K562 (cell line): ENCODE results near the gene EGLN3. TPM values are rescaled to one million over a fixed set of nuclear protein-coding genes. Genes with fewer than 3 reads are reported as not detected.

Experiments
- ATAC-seq: fragments of 200-7000 bp; cut with Tn5 transposase; 3 replicates; pipeline ENCODE4 v1.9.1; 2020; ENCODE audit warnings: moderate library complexity
- BruUV-seq: library from RNA; stranded (reverse); fragments of 400-500 nt; replicated peaks from 2 replicates; lab custom pipeline; 2021; lab: Mats Ljungman, UMichigan
- CTCF ChIA-PET: fragments of 300-600 bp; formaldehyde crosslinking; extraction: SDS; loops from one replicate; lab custom pipeline; 2021; ENCODE audit warnings: low intra/inter-chr PET ratio; lab: Yijun Ruan, JAX
- POLR2A ChIA-PET: fragments of 300-600, 350-650 bp; sonication (Branson Sonifier 250); formaldehyde crosslinking; extraction: SDS; loops from one replicate; lab custom pipeline; 2021; ENCODE audit warnings: antibody characterized with exemption, inconsistent platforms; lab: Yijun Ruan, JAX
- DNase-seq, 4 experiments: peaks; one replicate each; pipeline versions ENCODE4 v3.0.0 to v3.0.0-alpha.2; 2011 to 2018; ENCODE audit warnings: low spot score in 3 of 4, mixed read lengths in 3 of 4; ENCODE audit errors: extremely low read depth in 1 of 4
- FAIRE-seq: peaks from 2 replicates; lab custom pipeline; 2011; peaks lifted over from hg19 to GRCh38; lab: Jason Lieb, UNC
- H2AFZ ChIP-seq: 2 replicates; pipeline ENCODE4 v1.6.0; 2011; ENCODE audit warnings: low read depth, low read length, control low read depth, inconsistent platforms
- H3K27ac ChIP-seq: fragments of 200-600 bp; 3 replicates; pipeline ENCODE4 v1.8.0; 2011; ENCODE audit warnings: low read depth, mild to moderate bottlenecking, control low read depth, inconsistent platforms, low read length, moderate library complexity, mixed read lengths; ENCODE audit errors: extremely low read depth
- H3K27me3 ChIP-seq, 2 experiments: fragments of 300-600 bp in 1 of 2; 2 replicates in 1 of 2; 3 replicates in 1 of 2; pipeline versions ENCODE4 v1.6.0 to v1.8.0; 2011; ENCODE audit warnings: inconsistent platforms in 2 of 2, low read length in 2 of 2, mild to moderate bottlenecking in 1 of 2, mixed read lengths in 1 of 2, moderate library complexity in 1 of 2; ENCODE audit not compliant: control insufficient read depth in 2 of 2, insufficient read depth in 2 of 2
- H3K36me3 ChIP-seq: fragments of 300-600 bp; 3 replicates; pipeline ENCODE4 v1.8.0; 2011; ENCODE audit warnings: mild to moderate bottlenecking, low read length, inconsistent platforms; ENCODE audit not compliant: control insufficient read depth, insufficient read depth
- H3K4me1 ChIP-seq, 2 experiments: fragments of 200-600 bp in 1 of 2; replicated peaks in 1 of 2; 2 replicates in 1 of 2; 3 replicates in 1 of 2; pipeline versions ENCODE4 v1.5.1 to v1.8.0; 2011; ENCODE audit warnings: inconsistent platforms in 2 of 2, low read length in 2 of 2, mild to moderate bottlenecking in 1 of 2, mixed read lengths in 1 of 2, moderate library complexity in 1 of 2; ENCODE audit not compliant: control insufficient read depth in 2 of 2, insufficient read depth in 2 of 2
- H3K4me2 ChIP-seq: 2 replicates; pipeline ENCODE4 v1.6.1; 2011; ENCODE audit warnings: low read length, control low read depth, inconsistent platforms, mixed read lengths; ENCODE audit not compliant: insufficient read depth
- H3K4me3 ChIP-seq: fragments of 200-600 bp; sonication (generic), shearing (Covaris generic); 2 replicates; pipeline ENCODE4 v1.5.1; 2016; ENCODE audit warnings: control low read depth, inconsistent platforms
- H3K79me2 ChIP-seq: fragments of 200-600 bp; 3 replicates; pipeline ENCODE4 v1.8.0; 2011; ENCODE audit warnings: low read length, inconsistent platforms; ENCODE audit not compliant: control insufficient read depth, insufficient read depth
- H3K9ac ChIP-seq, 2 experiments: 2 replicates each; pipeline versions ENCODE4 v1.6.0 to v1.6.1; 2011; ENCODE audit warnings: low read depth in 2 of 2, low read length in 2 of 2, control low read depth in 1 of 2, inconsistent platforms in 1 of 2, mild to moderate bottlenecking in 1 of 2, mixed read lengths in 1 of 2; ENCODE audit not compliant: insufficient read depth in 1 of 2
- H3K9me1 ChIP-seq: one replicate; pipeline ENCODE4 v1.6.0; 2011; ENCODE audit warnings: inconsistent platforms, mild to moderate bottlenecking, low read length, moderate library complexity; ENCODE audit not compliant: control insufficient read depth, insufficient read depth
- H3K9me3 ChIP-seq: replicated peaks from 2 replicates; pipeline ENCODE4 v1.5.1; 2011; ENCODE audit warnings: low read depth, low read length, inconsistent platforms; ENCODE audit not compliant: control insufficient read depth, insufficient read depth
- H4K20me1 ChIP-seq: replicated peaks from 2 replicates; pipeline ENCODE4 v1.6.1; 2011; ENCODE audit warnings: low read length, inconsistent platforms, mixed read lengths; ENCODE audit not compliant: control insufficient read depth, insufficient read depth
- CBFA2T3 ChIP-seq: fragments of 450-650 bp; IDR thresholded peaks from 2 replicates; pipeline ENCODE4 v1.6.1; 2017
- CTCF ChIP-seq, 3 experiments: IDR thresholded peaks in 2 of 3; conservative IDR thresholded peaks in 1 of 3; 2 replicates each; pipeline ENCODE4 v1.5.1; 2011 to 2012; ENCODE audit warnings: low read length in 3 of 3, mild to moderate bottlenecking in 3 of 3, control low read depth in 2 of 3, improper control_type of control experiment in 1 of 3, inconsistent platforms in 1 of 3, low read depth in 1 of 3, mixed read lengths in 1 of 3, moderate library complexity in 1 of 3; ENCODE audit not compliant: insufficient read depth in 2 of 3
- HDAC1 ChIP-seq, 2 experiments: fragments of 450-650 bp; IDR thresholded peaks; 2 replicates each; pipeline ENCODE4 v1.6.1; 2016 to 2017; ENCODE audit warnings: inconsistent platforms in 1 of 2, mild to moderate bottlenecking in 1 of 2, moderate library complexity in 1 of 2
- HMBOX1 ChIP-seq: sonication (generic); IDR thresholded peaks from 2 replicates; pipeline ENCODE4 v1.6.1; 2016
- MLLT1 ChIP-seq, 2 experiments: fragments of 450-650 bp; IDR thresholded peaks; 2 replicates each; pipeline ENCODE4 v1.6.1; 2016
- PKNOX1 ChIP-seq: fragments of 450-650 bp; IDR thresholded peaks from 2 replicates; pipeline ENCODE4 v1.6.1; 2016
- RFX7 ChIP-seq: fragments of 250-450 bp; sonication (Bioruptor Pico); IDR thresholded peaks from 2 replicates; pipeline ENCODE4 v1.5.1; 2021; ENCODE audit warnings: mild to moderate bottlenecking
- SOX6 ChIP-seq: fragments of 450-650 bp; IDR thresholded peaks from 2 replicates; pipeline ENCODE4 v1.6.1; 2014; ENCODE audit warnings: mild to moderate bottlenecking
- ZNF174 ChIP-seq: fragments of 250-450 bp; sonication (Bioruptor Pico); IDR thresholded peaks from 2 replicates; pipeline ENCODE4 v1.4.0; 2020; ENCODE audit warnings: mild to moderate bottlenecking
- WGBS: fragments of 100-300 bp; shearing (Covaris generic); methylation state at CpG from one replicate; pipeline ENCODE4 v1.1.6; 2016; ENCODE audit warnings: low coverage, mixed read lengths; ENCODE audit not compliant: insufficient coverage; ENCODE audit errors: missing lambda C conversion rate; 5-methylcytosine and 5-hydroxymethylcytosine counted together
- in situ Hi-C: fragments of 300-500 bp; cut with MboI; formaldehyde crosslinking; loops from 4 replicates; pipeline ENCODE4 v1.15.0; 2018; ENCODE audit warnings: inconsistent platforms, mixed read lengths
- intact Hi-C: fragments of 100-400 bp; cut with micrococcal nuclease; formaldehyde crosslinking; loops from 2 replicates; pipeline ENCODE4 v1.14.2; 2022
- polyA plus RNA-seq, 8 experiments: library from polyadenylated mRNA; depleted of rRNA in 4 of 8; stranded (reverse) in 5 of 8; unstranded in 3 of 8; fragments of >200 nt; fragmentation: Nextera tagmentation in 2 of 8; fragmentation: Illumina TruSeq in 1 of 8; extraction: Ambion mirVana in 2 of 8; extraction: Trizol in 1 of 8; gene quantifications; 2 replicates each; pipeline versions ENCODE4 v1.2.1 to v1.2.3, GENCODE V29; 2011 to 2014; ENCODE audit warnings: inconsistent platforms in 1 of 8, missing spikeins in 1 of 8
- total RNA-seq, 7 experiments: library from RNA; depleted of rRNA in 6 of 7; stranded (reverse); fragments of >200 nt in 6 of 7; fragmentation: Illumina TruSeq in 2 of 7; extraction: Trizol in 2 of 7; gene quantifications; 2 replicates each; pipeline versions ENCODE4 v1.2.1 to v1.2.3, GENCODE V29; 2011 to 2021; ENCODE audit warnings: low replicate concordance in 1 of 7
- TF ChIP-seq, protein P1 (sequence below): sonication (generic); formaldehyde crosslinking; IDR thresholded peaks from 2 replicates; pipeline ENCODE4 v1.8.0; 2022; ENCODE audit warnings: mild to moderate bottlenecking, missing genetic modification reagents
- TF ChIP-seq, protein P2 (sequence below): fragments of 250-450 bp; sonication (Bioruptor Pico); IDR thresholded peaks from 2 replicates; pipeline ENCODE4 v1.4.0; 2020; ENCODE audit warnings: mild to moderate bottlenecking, moderate library complexity, borderline replicate concordance

The EGLN3 gene
- total and polyA plus RNA-seq, 9 of the 15 experiments (the other 6 are each of a cell fraction or from before 2014, with no cell fraction given), result 2.5 to 87.6 (median 5.8) TPM

GRCh38 chr14:33941718-33942117, 9.2 kb downstream of the EGLN3 start:
- H4K20me1 ChIP-seq, result no peaks in the 10 kb centered on the region
- intact Hi-C loops, result no loop called here
- peaks cover 99% of the 10 kb centered on the region for H3K79me2 ChIP-seq
- in situ Hi-C loops, result loop anchor here (10.0 kb wide), 1 partner anchor 163 kb away; no protein-coding TSS in a partner anchor
- no peaks in the 10 kb centered on the region for H3K27me3 ChIP-seq
- ATAC-seq (peak; percentile 24), DNase-seq (peak in 1 of 4 experiments; percentile 30), FAIRE-seq (no peak)
- H3K27ac ChIP-seq, result peak overlapping the region; percentile 18
- H3K9ac ChIP-seq, result peak overlapping the region; percentile 24 to 55; a peak in 3 of 4 replicates
- peak overlapping the region; percentile 68 for H3K4me2 ChIP-seq
- H3K36me3 ChIP-seq, result peaks cover 26% of the 10 kb centered on the region
- CTCF ChIA-PET, result no interaction called here
- 18% methylated on average over 3 of the region's 3 CpGs for WGBS
- no TSS peak for BruUV-seq
- no peak overlapping the region for H3K4me3 ChIP-seq
- no peaks in the 10 kb centered on the region for H3K9me3 ChIP-seq
- no peak overlapping the region for H2AFZ ChIP-seq
- POLR2A ChIA-PET, result interaction anchor here (0.6 to 3.6 kb wide), 5 partner anchors 9 to 181 kb away, joined by 3 to 28 read pairs (median 4); partner anchors contain the start of gene EGLN3
- H3K4me1 ChIP-seq, result peaks cover 19 to 59% of the 10 kb centered on the region in 2 experiments; a peak in 4 of 5 replicates
- H3K9me1 ChIP-seq, result no peaks in the 10 kb centered on the region
- TF ChIP-seq MLLT1 (IDR thresholded peaks at IDR 0.05) (peak in 1 of 2 experiments; percentile 51; a peak in 1 of 4 replicates), HDAC1 (IDR thresholded peaks at IDR 0.05) (0 out of 4 replicates have a peak, but pooled peaks of 1 of the 2 experiments have one; percentile 16), ZNF174 (no peak), CTCF (IDR thresholded peaks at IDR 0.05 in 2 of 3, conservative IDR thresholded peaks at IDR 0.05 in 1 of 3; ENCODE audit: insufficient read depth in 2 of 3, low read depth in 1 of 3, low read length in 3 of 3) (peak in 2 of 3 experiments; percentile 30 to 39; a peak in 2 of 6 replicates), RFX7 (CRISPR knock-in tag) (0 out of 2 replicates have a peak, but pooled peaks have one; percentile 30), PKNOX1 (peak; percentile 58; the same call in 1 of the 2 replicates), CBFA2T3 (peak; percentile 32; the same call in 1 of the 2 replicates), HMBOX1 (peak; percentile 77), SOX6 (peak; percentile 58; the same call in 1 of the 2 replicates)
- TF ChIP-seq, protein P1, sequence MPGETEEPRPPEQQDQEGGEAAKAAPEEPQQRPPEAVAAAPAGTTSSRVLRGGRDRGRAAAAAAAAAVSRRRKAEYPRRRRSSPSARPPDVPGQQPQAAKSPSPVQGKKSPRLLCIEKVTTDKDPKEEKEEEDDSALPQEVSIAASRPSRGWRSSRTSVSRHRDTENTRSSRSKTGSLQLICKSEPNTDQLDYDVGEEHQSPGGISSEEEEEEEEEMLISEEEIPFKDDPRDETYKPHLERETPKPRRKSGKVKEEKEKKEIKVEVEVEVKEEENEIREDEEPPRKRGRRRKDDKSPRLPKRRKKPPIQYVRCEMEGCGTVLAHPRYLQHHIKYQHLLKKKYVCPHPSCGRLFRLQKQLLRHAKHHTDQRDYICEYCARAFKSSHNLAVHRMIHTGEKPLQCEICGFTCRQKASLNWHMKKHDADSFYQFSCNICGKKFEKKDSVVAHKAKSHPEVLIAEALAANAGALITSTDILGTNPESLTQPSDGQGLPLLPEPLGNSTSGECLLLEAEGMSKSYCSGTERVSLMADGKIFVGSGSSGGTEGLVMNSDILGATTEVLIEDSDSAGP (CRISPR knock-in tag), result no peak
- TF ChIP-seq, protein P2, sequence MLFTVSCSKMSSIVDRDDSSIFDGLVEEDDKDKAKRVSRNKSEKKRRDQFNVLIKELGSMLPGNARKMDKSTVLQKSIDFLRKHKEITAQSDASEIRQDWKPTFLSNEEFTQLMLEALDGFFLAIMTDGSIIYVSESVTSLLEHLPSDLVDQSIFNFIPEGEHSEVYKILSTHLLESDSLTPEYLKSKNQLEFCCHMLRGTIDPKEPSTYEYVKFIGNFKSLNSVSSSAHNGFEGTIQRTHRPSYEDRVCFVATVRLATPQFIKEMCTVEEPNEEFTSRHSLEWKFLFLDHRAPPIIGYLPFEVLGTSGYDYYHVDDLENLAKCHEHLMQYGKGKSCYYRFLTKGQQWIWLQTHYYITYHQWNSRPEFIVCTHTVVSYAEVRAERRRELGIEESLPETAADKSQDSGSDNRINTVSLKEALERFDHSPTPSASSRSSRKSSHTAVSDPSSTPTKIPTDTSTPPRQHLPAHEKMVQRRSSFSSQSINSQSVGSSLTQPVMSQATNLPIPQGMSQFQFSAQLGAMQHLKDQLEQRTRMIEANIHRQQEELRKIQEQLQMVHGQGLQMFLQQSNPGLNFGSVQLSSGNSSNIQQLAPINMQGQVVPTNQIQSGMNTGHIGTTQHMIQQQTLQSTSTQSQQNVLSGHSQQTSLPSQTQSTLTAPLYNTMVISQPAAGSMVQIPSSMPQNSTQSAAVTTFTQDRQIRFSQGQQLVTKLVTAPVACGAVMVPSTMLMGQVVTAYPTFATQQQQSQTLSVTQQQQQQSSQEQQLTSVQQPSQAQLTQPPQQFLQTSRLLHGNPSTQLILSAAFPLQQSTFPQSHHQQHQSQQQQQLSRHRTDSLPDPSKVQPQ (CRISPR knock-in tag), result no peak
